ENCODE data around the gene NEDD4.

- no peak for TF ChIP-seq YY1 (IDR thresholded peaks at IDR 0.05; ENCODE audit: insufficient read depth, insufficient read length)
- TF ChIP-seq ZNF274 (IDR thresholded peaks at IDR 0.05; ENCODE audit: low read depth, low read length), result no peak
These were observed 102.2 kb downstream of the NEDD4 start for GRCh38 chr15:55891196-55891595.
